Stimulated activated CD8-positive, alpha-beta memory T cell treated with anti-CD3 and anti-CD28 coated beads, Interleukin-4, amount 100 ng/mL, for 1 hour (primary cell): ENCODE measurements around the gene LRRTM4.

Experiments used
- DNase-seq, 2 donors: peaks; one replicate each; pipeline ENCODE4 v3.0.0-alpha.2; 2020; ENCODE audit warnings: low read depth in 2 of 2, low spot score in 1 of 2

The LRRTM4 gene

GRCh38 chr2:77005522-77005921, 516.7 kb downstream of the LRRTM4 start:
- no peak for DNase-seq

- no peak for DNase-seq
Measured at GRCh38 chr2:77001895-77002294, 520.3 kb downstream of the LRRTM4 start.

GRCh38 chr2:76998704-76999103, 523.5 kb downstream of the LRRTM4 start:
- no peak for DNase-seq

- DNase-seq = no peak
Measured at GRCh38 chr2:76998152-76998551, 524.0 kb downstream of the LRRTM4 start.

- DNase-seq = no peak
Measured at GRCh38 chr2:76997296-76997695, 524.9 kb downstream of the LRRTM4 start.

- DNase-seq = no peak
Measured at GRCh38 chr2:76985387-76986136, 536.6 kb downstream of the LRRTM4 start.

GRCh38 chr2:76984359-76984758, 537.8 kb downstream of the LRRTM4 start:
- no peak for DNase-seq

GRCh38 chr2:76980067-76980787, 541.9 kb downstream of the LRRTM4 start:
- DNase-seq = no peak

GRCh38 chr2:76977846-76978727, 544.1 kb downstream of the LRRTM4 start:
- DNase-seq = no peak

GRCh38 chr2:76975752-76976151, 546.4 kb downstream of the LRRTM4 start:
- DNase-seq = no peak

GRCh38 chr2:76973610-76974009, 548.6 kb downstream of the LRRTM4 start:
- no peak for DNase-seq

- no peak for DNase-seq
Measured at GRCh38 chr2:76965772-76966171, 556.4 kb downstream of the LRRTM4 start.

GRCh38 chr2:76958749-76959148, 563.4 kb downstream of the LRRTM4 start:
- no peak for DNase-seq

GRCh38 chr2:76953733-76954347, 568.3 kb downstream of the LRRTM4 start:
- DNase-seq = no peak

GRCh38 chr2:76946631-76947145, 575.5 kb downstream of the LRRTM4 start:
- no peak for DNase-seq

GRCh38 chr2:76940559-76940958, 581.6 kb downstream of the LRRTM4 start:
- no peak for DNase-seq

GRCh38 chr2:76938153-76938552, 584.0 kb downstream of the LRRTM4 start:
- no peak for DNase-seq

- DNase-seq = no peak
Measured at GRCh38 chr2:76932550-76932949, 589.6 kb downstream of the LRRTM4 start.

- DNase-seq = no peak
Measured at GRCh38 chr2:76930056-76930744, 592.0 kb downstream of the LRRTM4 start.

GRCh38 chr2:76928026-76928425, 594.1 kb downstream of the LRRTM4 start:
- no peak for DNase-seq
